Ammon's horn (tissue), 1 donor: Measurements from ENCODE around the gene CD300A.
"Not testable (repeated sequence)": the region's sequence is repeated elsewhere in the genome, so short reads cannot be mapped to it uniquely, and the experiment has no call there.

Experiments used
- DNase-seq: peaks from one replicate; pipeline ENCODE4 v3.0.0-alpha.2; 2016; ENCODE audit warnings: low spot score

Gene CD300A

DNA sequence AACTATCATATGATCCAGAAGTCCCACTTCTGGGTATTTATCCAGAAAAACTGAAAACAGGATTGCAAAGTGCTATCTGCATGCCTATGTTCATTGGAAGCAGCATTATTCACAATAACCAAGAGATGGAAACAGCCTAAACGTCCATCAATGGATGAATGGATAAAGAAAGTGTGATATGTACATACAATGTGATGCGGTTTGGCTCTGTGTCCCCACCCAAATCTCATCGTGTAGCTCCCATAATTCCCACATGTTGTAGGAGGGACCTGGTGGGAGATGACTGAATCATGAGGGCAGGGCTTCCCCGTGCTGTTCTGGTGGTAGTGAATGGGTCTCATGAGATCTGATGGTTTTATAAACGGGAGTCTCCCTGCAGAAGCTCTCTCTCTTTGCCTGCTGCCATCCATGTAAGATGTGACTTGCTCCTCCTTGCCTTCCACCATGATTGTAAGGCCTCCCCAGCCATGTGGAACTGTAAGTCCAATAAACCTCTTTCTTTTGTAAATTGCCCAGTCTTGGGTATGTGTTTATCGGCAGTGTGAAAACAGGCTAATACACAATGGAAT lies 52.1 kb downstream of the CD300A start:
- not testable (repeated sequence) for DNase-seq

DNA sequence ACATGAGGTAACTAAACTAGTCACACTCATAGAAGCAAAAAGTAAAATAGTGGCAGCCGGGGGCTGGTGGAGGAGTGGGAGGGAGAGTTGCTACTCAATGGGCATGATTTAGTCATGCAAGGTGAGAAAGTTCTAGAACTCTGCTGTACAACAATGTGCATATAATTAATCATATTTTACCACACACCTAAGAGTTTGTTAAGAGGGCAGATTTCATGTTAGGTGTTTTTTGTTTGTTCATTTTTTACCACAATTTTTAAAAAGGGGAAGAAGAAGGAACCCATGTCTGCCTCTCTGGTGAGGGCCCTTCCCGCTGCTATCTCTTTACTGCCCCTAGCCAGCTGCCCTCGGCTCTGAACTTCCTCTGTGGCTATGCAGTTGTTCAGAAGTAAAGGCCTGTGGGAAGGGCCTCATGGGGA lies 53.6 kb downstream of the CD300A start:
- peak; percentile 62 for DNase-seq

DNA sequence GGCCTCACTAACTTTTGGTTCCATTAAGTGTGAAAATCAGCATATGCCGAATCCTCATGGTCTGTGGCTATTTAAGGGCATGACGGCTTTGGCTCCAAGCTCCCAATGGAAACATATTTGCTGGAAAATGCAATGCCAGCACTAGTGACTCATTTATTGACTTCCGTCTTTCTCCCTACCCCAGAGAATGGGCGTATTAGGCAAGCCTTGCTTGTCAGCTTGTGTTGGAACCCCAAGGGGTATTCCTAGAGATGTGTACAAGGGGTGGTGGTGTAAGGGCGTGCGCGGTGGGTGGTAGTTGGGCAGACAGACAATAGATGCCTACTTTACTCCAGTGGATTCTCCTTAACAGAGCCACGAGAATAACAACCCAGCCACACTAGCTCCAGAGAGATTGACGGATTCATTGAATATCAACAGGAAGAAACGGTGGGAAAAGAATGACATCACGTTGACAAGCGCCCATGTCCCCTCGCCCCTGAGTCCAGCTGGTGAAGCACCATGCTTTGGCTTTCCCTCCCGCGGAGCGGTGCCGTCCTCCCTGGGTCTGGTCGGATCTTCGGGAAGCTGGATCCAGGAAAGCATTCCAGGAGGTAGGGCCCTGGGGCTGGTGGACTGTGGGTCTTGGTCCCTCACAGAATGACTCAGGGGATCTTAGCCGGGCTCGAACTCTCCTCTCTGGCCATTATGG lies 54.5 kb downstream of the CD300A start:
- peak; percentile 49 for DNase-seq

DNA sequence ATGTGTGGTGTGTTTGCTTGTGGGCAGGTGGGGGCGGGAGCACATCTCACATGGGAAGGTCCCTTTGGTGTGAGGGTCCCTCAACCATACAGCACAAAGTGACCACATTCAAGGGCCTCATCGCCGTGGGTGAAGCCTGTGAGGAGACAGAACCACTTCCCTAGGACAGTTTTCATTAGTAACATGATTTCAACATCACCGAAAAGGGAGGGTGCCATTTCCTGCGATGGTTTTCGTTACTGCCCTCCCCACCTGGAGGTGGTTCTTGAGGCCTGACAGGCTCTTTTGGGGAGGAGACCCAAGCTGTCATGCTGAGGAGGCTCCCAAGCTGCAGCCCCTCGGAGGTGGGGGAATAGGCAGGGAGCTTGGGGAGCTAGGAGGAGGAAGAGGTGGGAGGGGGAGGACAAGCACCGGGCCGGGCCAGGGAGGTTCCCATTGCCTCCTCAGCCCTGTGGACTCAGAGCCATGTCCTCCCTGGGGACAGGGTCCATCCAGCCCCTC lies 55.3 kb downstream of the CD300A start:
- peak; percentile 58 for DNase-seq

DNA sequence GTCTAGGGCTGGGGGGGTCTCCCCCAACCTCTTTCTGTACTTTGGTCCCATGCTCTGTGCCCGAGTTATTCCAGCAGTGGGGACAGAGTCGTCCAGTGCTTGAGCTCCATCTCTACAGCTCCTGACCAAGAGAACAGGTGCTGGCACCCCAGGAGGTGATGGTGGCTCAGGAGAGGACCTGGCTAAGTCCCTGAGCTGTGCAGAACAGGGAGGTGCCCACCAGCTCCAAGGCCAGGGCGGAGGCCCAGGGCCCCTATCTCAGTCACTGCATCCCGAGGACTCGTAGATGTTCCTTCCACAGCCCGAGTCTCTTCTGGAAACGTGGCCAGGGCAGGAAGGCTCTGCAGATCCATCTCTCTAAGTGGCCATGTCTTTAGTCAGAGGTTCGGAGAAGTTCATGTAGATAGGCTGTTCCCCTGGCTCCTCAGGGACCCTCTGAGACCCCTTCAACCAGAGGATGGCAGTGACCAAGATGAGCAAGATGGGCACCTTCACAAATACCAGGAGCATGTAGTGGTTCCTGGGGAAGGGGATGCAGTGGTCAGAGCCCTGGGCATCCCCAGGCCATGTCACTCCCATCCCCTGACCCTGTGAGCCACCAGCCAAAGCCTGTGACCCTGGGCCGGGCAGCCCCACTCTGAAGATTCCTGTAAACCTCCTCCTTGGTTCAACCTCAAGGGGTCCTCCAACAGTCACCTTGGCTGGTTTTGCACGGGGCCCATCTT lies 56.1 kb downstream of the CD300A start:
- no peak for DNase-seq

DNA sequence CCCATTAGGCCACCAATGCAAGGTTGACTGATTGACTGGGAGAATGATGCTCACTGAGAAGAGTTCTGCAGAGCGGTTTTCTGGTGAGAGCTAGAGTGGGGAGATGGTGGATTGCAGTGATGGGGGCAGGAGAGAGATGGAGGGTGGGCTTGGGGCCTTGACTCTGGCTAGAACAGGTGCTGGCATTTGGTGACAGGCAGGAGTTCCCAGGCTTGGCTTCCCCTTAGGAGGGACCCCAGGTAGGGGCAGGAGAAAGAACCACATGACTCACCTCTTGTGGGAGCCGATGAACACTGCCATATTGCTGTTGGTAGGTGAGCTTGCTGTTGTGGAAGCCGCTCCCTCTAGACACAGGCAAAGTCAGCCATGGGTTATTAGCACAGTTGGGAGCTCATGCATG lies 56.9 kb downstream of the CD300A start:
- DNase-seq = no peak

DNA sequence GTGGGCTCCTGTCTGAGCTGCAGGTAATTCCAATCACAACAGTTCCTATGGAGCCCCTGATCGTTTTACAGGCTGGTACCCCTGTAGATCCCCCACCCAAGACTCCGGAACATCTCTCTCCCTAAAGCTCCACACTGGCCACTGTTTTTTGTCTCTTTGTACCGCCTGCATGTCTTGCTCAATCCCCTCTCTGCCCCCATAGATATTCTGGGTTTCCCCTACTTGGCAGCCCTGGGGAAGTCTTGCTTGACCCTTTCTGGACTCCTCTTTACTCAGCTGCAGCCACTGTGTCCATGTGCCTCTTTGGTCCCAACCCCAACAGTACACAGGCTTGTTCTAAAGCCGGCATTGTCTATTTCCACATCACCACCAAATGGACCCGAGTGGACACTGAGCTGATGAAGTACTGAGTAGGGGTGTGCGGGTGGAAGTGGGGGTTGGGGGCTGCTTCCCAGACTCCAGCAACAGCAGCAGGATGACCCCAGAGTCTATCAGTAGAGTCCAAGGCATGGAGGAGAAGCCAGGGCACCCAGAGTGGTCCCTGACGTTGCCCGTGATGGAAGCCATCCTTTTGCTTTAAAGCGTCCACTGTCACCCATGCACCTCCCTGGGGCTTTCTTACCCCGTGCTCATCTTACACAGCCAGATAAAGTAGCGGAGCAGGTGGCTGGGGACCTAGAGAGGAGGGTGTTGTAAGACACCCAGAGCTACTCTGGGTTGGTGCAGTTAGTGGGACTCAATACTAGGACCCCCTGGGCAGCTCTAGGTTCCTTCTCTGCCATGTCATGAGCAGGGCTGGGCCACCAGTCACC lies 58.4 kb downstream of the CD300A start:
- DNase-seq = no peak

DNA sequence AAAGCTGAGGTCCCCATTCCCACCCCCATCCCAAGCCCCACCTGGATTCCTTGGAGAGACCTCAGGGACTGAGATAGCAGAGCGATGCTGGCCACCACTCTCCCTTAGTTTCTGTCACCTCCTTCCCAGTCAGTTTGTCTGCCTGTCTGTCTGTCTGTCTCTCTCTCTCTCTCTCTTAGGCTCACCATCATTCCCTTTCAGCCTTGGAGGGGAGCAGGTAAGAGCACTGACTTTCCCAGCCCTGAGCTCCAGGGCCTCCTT lies 59.0 kb downstream of the CD300A start:
- no peak for DNase-seq

DNA sequence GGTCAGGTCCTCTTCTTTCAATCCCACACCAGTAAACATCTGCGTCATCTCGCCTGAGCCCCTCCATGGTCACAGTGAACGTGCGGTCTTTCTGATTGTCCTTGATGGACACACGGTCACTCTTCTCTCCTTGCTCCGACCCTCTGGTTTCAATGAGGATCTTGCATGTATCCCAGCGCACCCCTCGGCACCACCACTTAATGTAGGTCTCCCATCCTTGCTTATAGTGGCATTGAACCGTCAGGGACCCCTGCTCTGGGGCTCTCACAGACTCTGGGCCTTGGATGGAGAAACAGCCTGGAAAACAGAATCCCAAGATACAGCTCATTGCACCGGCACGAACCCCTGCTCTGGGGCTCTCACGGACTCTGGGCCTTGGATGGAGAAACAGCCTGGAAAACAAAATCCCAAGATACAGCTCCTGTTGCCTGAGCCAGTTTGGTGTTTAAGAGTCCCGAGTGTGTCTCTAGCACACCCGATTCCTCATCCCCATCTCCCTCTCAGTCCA lies 59.4 kb downstream of the CD300A start:
- no peak for DNase-seq

DNA sequence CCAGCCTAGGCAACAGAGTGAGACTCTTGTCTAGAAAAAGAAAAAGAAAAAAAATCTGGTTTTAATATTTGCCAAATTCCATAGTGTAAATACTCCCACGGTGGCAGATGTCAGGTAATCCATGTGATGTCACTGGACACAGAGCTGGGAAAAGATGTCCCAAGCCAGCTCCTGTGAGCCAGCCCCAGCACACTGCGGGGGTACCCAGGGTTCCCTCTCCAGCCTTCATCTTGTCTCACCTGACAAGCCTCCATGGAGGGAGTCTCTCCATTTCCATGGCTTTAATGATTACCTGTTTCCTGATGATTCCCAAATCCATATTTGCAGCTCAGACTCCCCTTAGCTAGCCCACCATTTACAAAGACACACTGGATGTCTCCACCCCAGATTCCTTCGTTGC lies 60.2 kb downstream of the CD300A start:
- DNase-seq = no peak

DNA sequence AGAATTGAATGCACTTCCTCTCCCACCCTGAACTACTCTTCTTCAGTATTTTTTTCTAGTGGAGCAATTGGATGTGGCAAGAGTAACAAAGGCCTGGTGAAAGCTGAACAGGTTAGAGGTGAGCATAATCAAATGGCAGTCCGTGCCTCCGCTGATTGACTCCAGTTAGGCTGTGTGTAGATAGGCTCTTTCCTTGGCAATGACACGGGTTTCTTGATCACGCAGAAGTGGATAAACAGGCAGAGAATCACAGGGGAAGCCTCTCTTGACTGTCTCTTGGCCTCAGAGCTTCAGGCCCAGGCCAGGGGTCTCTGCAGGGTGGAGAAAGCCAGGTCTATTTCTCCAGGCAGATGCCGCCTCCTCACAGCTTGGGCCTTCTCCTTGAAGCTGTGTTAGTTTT lies 60.6 kb downstream of the CD300A start:
- no peak for DNase-seq

DNA sequence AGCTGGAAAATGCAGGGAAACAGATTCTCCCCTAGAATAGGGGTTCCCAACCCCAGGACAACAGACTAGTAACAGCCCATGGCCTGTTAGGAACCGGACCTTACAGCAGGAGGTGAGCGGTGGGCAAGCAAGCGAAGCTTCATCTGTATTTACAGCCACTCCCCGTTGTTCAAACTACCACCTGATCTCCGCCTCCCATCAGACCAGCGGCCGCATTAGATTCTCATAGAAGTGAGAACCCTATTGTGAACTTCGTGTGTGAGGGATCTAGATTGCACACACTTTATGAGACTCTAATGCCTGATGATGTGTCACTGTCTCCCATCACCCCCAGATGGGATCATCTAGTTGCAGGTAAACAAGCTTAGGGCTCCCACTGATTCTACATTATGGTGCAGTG lies 61.3 kb downstream of the CD300A start:
- DNase-seq = no peak

DNA sequence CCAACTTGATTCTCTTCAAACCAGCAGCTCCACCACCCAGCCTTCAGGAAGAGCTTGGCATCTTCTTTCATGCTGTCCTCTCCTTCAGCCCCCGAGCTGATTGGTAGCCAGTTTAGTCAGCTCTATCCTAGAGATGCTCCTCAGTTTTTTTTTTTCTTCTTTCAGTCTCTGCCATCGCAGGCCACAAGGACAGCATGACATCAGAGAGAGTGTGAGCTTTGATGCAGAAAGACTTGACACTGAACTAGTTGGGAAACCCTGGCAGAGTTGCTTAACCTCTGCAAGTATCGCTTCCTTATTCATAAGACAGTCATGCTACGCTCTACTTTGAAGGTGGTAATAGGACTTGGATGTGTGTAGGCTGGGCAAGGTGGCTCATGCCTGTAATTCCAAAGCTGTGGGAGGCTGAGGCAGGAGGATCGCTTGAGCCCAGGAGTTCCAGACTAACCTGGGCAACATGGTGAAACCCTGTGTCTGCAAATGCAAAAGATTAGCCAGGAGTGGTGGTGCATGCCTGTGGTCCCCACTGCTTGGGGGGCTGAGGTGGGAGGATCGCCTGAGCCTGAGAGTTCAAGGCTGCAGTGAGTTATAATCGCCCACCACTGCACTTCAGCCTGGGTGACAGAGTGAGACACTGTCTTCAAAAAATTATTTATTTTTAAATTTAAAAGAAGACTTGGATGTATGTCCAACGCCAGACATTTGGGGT lies 62.2 kb downstream of the CD300A start:
- DNase-seq = peak; percentile 70

DNA sequence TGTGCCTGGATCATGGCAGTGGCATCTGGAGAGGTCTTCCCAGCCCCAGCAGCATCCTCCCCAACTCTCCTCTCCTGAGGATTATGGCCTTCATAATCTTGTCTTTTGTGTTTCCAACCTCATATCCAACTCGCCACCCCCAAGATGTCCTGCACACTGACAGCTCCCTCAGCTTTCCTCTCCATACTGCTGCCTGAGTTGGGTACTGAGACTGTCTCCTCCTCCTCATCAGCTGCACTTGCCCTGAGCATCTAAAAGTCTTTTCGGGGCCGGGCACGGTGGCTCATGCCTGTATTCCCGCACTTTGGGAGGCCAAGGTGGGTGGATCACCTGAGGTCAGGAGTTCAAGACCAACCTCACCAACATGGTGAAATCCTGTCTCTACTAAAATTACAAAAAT lies 62.8 kb downstream of the CD300A start:
- no peak for DNase-seq

DNA sequence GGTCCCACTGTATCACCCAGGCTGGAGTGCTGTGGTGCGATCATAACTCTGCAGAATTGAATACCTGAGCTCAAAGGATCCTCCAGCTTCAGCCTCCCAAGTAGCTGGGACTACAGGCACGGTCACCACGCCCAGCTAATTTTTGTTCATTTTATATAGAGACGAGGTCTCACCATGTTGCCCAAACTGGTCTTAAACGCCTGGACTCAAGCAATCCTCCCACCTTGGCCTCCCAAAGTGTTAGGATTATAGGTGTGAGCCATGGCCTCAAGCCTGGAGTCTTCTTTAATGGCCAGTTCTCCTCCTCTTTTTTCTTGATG lies 64.4 kb downstream of the CD300A start:
- DNase-seq = no peak

DNA sequence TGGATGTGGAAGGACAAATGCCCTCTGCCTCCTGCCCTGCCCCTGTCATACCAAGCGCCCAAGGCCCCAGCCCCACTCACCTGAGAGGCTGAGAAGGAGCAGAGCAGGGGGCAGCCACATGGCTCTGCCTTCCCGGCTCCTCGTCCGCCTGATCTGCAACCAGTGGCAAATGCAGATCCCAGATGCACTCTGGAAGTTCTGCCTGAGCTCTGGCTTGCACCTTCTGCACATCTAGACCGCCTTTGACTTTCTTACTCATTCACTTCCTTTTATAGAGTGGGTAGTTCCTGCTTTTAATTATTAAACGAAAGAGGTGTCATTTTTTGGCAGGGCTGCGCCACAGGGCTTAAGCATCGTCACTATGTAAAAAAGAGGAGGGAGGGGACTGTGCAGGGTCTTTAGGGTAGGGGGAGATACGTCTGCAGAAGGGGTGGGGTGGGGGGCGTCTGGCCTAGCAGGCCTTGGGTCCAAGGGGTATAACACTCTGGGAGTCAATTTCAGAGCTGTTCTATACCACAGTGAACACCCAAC lies 64.9 kb downstream of the CD300A start, which contains the start of gene CD300LB:
TSS of gene CD300LB (minus strand) at position 245 of the 531 bp plus-strand sequence. CDS start at position 120, 125 bp downstream.
- no peak for DNase-seq

DNA sequence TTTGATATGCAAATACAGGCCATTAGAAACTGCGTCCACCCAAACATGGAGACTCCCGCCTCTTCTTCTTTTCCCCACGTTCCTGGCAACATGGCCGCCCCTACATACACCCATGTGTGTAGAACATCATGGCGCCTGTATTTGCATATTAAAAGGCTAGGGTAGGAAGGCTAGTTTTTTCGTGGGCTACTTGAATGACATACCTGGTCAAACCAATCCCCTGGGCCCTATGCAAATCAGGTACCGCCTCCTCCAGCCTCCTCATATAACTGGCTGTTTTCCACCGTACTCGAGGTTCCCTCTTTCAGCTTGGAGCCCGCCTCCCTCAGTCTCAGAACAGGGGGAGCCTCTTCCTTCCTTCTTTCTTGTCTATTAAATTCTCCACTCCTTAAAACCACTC lies 65.7 kb downstream of the CD300A start:
- DNase-seq = peak; percentile 75
